DMS53 treated with DMSO at 0.1 percent for 48 hours (cell line): ENCODE measurements around the gene TFDP2.
"Not testable (repeated sequence)": the region's sequence is repeated elsewhere in the genome, so short reads cannot be mapped to it uniquely, and the experiment has no call there.

Source experiments
- DNase-seq: peaks from one replicate; lab custom pipeline; 2025; ENCODE audit not compliant: unreplicated experiment; lab: John Stamatoyannopoulos, UW

The TFDP2 gene

DNA sequence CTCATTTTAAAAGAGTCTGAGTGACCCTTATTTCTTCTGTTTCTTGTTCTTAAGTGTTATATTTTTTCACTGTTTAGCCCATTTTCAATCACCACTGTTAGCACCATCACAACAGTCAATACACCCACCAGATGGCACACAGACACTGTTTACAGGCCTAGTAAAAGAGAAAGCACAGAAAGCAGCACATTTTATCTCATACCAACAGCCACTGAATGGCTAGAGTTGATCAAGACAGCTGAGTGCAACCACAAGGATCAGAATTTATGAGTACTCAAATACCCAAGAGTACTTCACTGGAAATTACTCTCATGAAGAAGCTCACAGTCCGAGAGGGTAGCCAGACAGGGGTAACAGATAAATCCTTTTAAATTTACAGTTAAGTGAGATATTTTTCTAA is 127.0 kb downstream of the TFDP2 start:
- DNase-seq, result no peak

DNA sequence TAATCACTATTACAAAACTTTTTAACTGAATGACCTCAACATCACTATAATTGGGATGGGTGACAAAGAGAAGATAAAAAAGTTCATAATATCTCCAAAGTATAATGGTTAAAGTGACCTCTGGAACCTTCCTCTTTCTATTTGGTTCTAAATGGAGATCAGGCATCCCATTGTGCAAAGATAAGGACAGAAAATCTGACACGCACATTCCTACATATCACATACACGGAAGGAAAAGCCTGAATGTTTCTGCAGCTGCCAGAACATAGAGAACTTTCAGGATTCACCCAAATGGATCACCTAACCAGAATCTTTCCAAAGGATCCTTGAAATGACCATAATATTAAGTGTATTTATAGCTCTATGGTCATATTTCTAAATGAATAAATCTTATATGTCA is 128.2 kb downstream of the TFDP2 start:
- no peak for DNase-seq

DNA sequence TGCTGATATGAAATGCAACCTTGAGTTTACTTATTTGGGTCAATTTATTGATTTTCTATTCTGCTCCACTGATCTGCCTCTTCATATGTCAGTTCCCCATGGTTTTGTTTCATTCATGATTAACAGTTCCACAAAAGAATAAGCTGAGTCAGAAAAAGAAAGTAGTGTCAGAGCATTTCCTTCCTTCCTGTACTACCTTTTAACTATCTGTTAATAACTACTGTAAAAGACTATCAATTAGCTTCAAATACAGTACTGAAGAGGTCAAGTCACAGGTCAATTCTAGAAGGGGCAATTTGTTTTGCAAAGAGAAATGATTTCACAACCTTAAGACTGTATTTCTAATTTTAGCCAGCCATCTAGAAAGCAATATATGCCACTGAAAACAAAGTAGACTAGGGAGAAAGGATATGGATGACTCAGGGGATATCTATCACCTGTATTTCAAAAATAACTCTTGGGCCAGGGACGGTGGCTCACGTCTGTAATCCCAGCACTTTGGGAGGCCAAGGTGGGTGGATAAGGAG is 129.5 kb downstream of the TFDP2 start:
- no peak for DNase-seq

DNA sequence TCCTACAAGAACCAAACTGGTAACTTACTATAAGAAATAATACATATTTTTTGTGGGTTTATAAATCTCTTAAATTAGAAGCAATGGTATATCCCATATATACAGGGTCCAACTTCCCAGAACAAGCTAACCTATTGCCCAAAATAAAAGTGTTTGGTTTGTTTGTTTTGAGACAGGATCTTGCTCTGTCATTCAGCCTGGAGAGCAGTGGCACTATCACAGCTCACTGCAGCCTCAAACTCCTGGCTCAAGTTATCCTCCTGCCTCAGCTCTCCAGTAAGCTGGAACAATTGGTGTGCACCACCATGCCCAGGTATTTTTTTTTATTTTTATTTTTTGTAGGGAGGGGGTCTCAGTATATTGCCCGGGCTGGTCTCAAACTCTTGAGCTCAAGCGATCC is 135.4 kb downstream of the TFDP2 start:
- DNase-seq, result no peak

DNA sequence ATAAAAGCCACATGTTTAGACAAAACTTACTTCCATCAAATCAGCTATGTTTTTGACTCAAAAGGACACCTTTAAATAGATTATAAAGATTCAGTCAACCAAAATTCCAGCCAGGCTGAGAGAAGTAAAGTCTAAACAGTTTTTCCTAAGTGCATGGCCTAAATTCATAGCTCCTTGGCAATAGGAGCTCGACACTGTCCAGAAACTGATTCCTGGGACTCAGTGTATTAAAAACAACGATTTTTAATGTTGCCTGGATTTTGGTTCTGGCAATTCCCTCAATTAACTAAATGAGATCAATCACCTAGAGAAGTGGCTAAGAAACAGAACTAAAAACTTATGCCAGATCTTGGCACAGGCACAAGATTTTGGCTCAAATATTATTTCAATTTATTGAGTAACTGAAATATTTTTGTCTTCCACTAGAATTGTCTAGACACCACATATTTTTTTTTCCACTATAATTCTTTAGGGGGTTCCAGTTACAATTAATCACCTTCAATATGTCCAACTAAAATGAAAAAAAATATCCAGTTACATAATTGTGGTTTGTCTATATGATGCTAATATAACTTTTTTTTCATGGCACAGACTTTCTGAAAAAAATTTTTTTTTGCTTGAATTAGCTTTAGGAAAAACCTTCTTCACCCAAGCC is 135.9 kb downstream of the TFDP2 start:
- no peak for DNase-seq

DNA sequence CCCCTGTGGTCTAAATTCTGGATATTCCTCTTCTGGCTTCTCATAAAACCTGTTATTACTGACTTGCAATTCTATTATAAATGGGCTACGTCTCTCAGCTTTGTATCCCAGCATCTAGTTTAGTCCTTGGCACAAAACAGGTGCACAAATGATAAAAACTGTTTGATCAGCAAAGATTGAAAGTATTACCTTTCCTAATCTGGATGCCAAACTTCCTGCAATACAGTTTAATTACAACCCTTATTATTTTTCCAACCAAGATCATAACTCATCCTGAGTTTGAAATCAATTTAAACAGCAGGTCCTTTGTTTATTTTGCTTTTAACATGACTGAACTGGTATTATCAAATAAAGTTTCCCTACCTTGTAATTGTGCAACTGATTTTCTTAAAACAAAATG is 140.3 kb downstream of the TFDP2 start:
- DNase-seq, result no peak

DNA sequence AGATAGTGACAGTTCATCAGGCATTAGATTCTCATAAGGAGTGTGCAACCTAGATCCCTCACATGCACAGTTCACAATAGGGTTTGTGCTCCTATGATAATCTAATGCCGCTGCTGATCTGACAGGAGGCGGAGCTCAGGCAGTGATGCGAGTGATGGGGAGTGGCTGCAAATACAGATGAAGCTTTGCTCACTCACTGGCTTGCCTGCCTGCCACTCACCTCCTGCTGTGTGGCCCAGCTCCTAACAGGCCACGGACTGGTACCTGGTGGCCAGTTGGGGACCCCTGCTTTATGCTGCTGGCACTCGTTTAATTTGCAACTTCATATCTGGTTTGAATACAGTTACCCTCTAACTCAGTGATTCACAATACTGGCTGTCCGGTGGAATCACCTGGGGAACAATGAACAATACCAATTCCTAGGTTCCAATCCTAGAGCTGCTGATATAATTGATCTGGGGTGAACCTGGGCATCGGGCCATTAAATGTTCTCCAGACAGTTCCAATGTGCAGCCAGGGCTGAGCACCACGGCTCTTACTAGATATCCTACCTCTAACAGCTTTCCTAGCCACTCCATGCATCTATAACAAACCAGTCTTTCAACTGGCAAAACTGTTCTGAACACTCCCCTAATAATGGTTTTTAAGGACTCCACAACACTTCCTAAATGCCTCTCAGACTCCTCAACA is 141.5 kb downstream of the TFDP2 start:
- no peak for DNase-seq

DNA sequence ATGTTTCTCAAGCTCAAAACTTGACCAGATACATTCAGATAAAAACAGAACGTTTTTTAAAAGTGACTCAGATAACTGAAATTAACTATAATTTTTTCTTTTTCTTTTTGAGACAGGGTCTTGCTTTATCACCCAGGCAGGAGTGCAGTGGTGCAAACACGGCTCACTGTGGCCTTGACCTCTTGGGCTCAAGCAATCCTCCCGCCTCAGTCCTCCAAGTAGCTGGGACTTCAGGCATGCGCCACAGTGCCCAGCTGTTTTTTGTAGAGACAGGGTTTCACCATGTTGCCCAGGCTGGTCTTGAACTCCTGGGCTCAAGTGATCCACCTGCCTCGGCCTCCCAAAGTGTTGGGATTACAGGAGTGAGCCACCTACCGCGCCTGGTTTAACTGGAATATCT is 144.4 kb downstream of the TFDP2 start:
- DNase-seq, result not testable (repeated sequence)

DNA sequence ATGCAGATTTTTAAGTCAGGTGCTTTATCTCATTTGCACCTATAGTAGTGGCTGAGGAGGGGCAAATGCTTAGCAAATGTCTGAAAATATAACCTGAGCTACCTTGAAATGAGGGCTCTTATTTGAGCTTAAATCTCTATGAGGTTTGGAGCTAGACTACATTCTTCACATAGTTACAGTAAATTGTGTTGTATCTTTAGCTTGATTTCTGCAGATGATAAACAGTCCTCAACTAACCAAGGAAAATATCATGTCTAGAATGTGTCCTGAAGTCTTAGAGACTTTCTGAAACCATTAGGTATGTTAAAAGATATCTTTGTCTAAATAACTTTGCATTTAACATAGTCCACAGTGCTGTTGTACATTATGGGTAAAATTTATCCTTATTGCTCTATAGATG is 145.3 kb downstream of the TFDP2 start:
- no peak for DNase-seq

DNA sequence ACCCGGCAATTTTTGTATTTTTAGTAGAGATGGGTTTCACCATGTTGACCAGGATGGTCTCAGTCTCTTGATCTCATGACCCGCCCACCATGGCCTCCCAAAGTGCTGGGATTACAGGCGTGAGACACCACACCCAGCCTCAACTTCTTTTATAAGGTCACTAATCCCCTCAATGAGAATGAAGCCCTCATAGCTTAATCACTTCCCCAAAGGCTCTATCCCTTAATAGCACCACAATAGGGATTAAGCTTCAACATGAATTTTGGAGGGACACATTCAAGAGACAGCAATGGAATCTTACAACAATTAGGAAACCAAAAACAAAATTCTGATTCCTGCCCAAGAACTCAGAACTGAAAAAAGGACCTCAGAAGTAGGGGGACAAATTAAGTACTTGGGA is 146.1 kb downstream of the TFDP2 start:
- DNase-seq, result no peak

DNA sequence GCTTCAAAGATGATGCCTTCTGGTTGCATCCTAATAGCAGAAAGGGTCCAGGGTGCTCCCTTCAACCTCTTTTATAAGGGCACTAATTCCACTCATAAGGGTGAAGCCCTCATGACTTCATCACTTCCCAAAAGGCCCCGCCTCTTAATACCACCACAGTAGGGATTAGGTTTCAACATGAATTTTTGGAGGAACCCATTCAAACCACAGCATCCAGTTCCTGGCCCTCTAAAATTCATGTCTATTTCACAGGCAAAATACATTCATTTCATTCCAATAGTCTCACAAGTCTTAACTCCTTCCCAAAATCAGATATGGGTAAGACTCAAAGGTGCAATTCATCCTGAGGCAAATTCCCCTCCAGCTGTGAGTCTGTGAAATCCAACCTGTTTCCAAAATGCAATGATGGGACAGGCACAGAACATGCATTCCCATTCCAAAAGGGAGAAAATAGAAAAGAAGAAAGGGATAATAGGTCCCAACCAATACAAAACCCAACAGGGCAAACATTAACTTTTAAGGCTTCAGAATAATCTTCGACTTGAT is 148.9 kb downstream of the TFDP2 start:
- no peak for DNase-seq

DNA sequence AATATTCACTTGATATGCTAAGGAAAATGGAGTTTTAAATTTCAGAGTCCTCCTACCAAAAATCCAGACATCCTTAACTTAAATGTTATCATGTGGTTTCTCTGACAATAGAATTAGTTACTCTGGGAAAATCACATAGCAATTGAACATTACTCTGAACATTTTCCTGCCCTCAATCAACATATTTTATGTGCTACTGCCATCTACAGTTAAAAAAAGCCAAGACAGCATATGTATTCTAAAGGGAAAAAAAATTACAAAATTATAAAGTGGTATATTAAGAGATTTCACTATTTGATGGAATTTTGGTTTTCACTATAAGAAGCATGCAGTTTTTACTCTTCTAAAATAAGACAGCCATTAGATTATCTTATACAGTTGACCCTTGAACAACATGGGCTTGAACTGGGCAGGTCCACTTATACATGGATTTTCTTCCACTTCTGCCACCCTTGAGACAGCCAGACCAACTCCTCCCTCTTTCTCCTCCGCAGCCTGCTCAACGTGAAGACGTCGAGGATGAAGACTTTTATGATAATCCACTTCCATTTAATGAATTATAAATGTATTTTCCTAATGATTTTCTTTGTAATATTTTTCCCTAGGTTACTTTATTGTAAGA is 150.6 kb downstream of the TFDP2 start:
- no peak for DNase-seq

DNA sequence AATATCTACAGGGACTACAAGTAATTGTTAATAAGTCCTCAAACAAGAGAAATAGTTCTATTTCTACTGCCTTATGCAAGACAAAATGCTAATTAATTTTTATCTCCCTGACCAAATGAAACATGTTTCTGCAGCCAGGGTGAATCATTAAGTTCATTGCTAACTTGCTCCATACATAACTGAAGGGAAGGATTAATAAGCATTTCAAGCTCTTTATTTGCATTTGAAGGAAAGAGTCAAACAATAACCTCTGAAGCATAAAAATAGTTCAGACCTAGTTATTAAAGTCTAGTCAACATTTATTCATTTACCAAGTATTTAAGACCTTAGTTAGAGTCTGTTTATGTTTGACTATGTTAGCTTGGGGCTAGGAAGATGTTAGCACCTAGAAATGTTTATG is 152.9 kb downstream of the TFDP2 start:
- DNase-seq, result no peak

DNA sequence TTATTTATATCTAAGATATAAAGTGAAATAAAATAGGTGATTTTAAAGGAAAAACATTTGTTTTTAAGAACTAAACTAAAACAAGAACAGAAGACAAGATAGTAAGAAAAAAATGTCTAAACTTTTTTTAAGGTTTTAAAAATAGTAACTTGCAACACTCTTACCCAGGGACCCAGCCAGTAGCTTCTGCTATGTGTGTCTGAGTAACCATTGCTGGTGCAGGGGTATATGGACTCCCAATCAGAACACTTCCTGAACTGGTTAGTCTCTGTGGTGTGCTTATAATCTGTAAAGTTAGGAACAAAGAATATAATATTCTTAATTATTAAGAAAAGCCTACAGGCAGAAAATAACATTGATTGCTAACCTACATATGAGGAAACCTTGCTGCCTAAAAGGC is 154.5 kb downstream of the TFDP2 start:
- DNase-seq, result no peak

DNA sequence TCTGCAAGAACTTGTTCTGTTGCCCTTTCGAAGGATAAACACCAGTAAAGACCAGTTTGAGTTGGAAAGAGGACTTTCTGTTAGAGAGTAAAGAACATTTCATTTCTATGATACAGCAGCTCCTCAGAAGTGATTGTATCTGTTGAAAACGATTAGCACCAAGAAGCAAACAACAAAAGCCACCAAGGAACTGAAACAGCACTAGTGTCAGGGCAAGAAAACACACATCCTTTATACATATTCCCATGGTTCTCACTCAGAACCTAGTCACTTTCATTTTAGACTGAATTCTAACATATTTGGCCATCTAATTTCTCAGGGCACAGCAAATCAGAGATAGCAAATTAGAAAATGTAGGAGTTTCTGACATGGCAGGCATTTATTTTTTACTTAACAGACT is 156.8 kb downstream of the TFDP2 start:
- no peak for DNase-seq

DNA sequence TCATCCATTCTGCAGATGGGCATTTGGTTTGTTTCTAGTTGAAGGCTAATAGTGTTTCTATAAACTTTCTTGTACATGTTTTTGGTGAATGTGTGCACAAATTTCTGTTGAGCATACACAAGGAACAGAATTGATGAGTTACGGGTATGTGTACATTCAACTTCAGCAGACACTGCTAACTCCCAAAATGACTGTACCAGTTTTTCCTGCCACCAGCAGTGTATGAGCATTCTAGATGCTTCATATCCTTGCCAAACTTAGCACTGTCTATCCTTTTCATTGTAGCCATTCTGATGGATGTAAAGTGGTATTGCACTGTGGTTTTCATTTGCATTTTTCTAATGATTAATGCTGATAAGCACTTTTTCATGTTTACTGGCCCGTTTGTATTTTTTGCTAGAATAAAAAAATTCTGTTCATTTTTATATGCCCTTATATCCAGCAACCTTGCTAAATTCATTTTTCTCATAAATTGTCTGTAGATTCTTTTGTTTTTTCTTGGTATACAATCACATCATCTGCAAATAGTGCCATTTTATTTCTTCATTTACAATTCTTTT is 162.7 kb downstream of the TFDP2 start:
- no peak for DNase-seq

DNA sequence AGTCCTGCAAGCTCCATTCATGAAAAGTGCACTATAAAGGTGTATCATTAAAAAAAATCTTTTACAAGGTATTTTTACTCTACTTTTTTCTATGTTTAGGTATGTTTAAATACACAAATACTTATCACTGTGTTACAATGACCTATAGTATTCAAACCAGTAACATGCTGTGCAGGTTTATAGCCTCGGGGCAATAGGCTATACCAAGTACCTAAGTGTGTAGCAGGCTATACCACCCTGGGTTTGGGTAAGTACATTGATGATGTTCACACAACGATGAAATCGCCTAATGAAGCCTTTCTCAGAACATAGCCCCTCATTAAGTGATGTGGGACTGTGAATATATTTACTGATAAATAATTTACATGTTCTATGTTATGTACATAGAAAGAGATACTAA is 168.3 kb downstream of the TFDP2 start:
- no peak for DNase-seq

DNA sequence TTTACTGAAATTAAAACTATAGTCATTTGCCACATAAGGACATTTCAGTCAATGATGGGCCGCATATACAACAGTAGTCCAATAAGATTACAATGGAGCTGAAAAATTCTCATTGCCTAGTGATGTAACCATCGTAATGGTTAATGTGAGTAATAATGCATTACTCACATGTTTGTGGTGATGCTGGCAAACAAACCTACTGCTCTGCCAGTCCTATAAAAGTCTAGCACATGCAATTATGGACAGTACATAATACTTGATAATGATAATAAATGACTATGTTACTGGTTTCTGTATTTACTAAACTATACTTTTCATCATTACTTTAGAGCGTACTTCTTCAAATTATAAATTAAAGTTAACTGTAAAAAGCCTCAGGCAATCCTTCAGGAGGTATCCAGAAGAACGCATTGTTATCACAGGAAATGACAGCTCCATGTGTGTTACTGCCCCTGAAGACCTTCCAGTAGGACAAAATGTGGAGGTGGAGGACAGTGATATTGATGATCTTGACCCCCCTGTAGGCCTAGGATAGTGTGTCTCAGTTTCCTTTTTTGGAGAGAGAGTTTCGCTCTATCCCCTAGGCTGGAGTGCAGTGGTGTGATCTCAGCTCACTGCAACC is 170.2 kb downstream of the TFDP2 start:
- DNase-seq, result no peak

DNA sequence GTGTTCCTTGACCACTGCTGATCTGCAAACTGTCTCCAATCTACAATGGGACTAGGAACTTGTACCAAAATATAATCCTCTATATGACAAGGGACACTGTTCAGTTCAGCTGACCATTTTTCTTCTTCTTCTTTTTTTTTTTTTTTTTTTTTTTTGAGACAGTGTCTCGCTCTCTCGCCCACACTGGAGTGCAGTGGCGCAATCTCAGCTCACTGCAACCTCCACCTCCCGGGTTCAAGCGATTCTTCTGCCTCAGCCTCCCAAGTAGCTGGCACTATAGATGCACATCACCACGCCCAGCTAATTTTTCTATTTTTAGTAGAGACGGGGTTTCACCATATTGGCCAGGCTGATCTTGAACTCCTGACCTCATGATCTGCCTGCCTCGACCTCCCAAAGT is 174.6 kb downstream of the TFDP2 start:
- DNase-seq, result not testable (repeated sequence)

DNA sequence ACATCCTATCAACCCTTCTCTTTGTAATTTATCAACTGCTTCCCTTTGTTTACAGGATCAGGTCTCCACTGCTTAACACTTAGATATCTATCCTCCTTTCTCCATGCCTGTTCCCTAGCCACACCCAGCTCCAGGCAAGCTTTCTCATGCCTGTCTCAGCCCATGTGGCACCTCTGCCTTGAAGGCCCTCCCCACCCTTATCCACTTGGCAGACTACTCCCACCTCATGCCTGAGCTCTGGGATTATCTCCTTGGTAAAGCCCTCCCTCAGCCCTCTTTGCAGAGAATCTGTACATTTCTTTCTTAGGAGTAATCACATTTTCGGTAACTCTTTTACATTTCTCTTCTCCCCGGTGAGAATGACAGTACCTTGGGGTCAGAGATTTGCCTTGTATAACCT is 176.9 kb downstream of the TFDP2 start:
- no peak for DNase-seq

DNA sequence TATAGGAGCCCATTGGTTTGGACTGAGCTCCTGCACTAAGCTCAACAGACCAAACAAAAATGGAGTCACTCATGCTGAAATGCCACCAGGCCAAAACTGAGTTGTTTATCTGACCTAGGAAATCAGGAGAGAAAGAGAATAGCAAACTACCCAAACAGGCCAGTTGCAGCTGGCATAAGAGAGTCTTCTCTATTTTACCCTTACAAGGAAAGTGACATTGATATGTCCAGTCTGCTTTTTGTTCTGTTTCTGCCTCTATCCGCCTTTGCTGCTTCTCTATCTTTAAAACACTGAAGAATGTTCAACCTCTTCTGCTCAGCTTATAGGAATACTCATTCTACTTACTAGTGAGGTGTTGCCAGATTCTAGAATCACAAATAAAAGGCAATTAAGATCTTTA is 177.8 kb downstream of the TFDP2 start:
- DNase-seq, result no peak
